NCI-H1694 (cell line): ENCODE measurements around the gene LRRC37B.
"Not testable (repeated sequence)": the region's sequence is repeated elsewhere in the genome, so short reads cannot be mapped to it uniquely, and the experiment has no call there.

ENCODE experiments used
- DNase-seq: peaks from one replicate; lab custom pipeline; 2025; lab: John Stamatoyannopoulos, UW

LRRC37B gene

DNA sequence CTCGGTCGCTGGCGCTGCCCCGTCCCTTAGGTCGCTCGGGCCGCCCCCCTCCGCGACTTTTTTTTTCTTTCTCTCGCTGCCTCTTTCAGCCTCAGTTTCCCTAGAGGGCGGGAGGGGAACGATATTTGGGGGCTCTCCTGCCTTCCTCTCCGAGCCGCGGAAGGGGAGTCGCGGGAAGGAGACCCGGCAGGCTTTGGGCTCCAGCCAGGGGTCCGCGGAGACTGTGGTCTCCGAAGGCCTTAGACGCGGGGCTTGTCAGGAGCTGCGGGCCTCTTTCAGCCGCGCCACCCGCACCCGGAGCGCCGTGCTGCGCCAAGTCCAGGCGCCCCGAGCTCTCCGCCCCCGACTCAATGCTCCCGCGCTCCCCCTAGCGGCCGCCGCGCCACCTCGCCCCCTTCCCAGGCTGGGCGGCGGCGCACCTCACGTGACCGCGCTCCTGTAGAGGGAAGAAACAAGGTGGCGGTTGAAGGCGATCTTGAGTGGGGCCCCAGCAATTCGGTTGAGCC lies at the start of gene LRRC37B:
Gene LRRC37B, plus strand, starts transcription at position 427 of the 506 bp plus-strand sequence. CDS start 14,010 bp downstream, outside the sequence.
- DNase-seq = peak; percentile 66

DNA sequence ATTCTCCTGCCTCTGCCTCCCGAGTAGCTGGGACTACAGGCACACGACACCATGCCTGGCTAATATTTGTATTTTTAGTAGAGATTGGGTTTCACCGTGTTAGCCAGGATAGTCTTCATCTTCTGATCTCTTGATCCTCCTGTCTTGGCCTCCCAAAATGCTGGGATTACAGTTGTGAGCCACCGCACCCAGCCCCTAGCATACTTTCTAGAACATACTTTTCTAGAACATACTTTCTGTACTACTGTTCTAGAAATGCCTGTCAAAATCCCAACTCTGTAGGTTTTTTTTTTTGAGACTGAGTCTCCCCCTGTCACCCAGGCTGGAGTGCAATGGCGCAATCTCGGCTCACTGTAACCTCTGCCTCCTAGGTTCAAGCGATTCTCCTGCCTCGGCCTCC lies 43.1 kb upstream of the LRRC37B start:
- DNase-seq = not testable (repeated sequence)

GRCh38 chr17:31967648-31968047 lies 39.5 kb upstream of the LRRC37B start:
- DNase-seq = no peak

- not testable (repeated sequence) for DNase-seq
Measured at GRCh38 chr17:31970416-31970815, 36.8 kb upstream of the LRRC37B start.

DNA sequence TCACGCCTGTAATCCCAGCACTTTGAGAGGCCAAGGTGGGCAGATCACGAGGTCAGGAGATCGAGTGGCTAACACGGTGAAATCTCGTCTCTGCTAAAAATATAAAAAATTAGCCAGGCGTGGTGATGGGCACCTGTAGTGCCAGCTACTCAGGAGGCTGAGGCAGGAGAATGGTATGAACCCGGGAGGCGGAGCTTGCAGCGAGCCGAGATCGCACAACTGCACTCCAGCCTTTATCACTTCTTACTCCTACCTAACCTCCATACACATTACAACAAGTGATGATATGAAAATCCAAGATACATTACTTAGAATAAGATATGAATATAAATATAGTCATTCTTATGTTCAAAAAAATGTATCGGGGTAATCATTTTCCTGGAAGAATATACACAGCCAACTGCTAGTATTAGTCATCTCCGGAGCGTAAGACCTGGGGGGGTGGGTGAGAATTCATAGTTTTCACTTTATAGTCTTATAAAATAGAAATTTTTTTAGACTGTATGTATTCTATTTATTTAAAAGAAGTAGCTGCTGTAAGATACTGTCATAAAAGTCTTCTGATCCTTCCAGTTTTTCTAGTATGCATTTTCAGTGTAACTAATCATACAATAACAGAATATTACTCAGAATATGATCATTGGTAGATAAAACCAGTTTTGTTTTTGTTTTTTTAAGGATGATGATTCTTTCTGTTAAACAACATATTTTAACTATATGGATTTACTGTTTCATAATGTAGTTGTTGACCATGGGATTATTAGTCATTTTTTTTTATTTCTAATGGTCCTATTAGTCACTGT lies 32.7 kb upstream of the LRRC37B start:
- DNase-seq = not testable (repeated sequence)

DNA sequence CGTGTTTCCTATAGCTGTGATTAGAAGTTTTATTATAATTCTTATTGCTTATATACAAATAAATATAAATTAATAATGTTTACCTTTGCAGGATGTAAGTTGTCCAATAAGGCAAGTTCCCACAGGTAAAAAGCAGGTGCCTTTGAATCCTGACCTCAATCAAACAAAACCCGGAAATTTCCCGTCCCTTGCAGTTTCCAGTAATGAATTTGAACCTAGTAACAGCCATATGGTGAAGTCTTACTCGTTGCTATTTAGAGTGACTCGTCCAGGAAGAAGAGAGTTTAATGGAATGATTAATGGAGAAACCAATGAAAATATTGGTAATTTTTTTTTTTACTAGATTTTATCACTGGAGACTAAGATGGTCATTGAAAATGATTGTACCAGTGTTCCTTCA lies 31.8 kb upstream of the LRRC37B start:
- DNase-seq = not testable (repeated sequence)

DNA sequence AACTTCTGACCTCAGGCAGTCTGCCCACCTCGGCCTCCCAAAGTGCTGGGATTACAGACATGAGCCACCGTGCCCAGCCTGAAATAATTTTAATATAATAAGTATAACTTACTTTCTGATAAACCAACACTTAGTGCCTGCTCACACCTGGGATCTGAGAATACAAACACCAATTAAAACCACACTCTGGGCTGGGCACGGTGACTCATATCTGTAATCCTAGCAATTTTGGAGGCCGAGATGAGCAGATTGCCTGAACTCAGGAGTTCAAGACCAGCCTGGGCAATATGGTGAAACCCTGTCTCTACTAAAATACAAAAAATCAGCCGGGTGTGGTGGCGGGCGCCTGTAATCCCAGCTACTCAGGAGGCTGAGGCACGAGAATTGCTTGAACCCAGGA lies 15.4 kb upstream of the LRRC37B start:
- not testable (repeated sequence) for DNase-seq

GRCh38 chr17:31997005-31997404 lies 10.2 kb upstream of the LRRC37B start:
- DNase-seq = no peak

DNA sequence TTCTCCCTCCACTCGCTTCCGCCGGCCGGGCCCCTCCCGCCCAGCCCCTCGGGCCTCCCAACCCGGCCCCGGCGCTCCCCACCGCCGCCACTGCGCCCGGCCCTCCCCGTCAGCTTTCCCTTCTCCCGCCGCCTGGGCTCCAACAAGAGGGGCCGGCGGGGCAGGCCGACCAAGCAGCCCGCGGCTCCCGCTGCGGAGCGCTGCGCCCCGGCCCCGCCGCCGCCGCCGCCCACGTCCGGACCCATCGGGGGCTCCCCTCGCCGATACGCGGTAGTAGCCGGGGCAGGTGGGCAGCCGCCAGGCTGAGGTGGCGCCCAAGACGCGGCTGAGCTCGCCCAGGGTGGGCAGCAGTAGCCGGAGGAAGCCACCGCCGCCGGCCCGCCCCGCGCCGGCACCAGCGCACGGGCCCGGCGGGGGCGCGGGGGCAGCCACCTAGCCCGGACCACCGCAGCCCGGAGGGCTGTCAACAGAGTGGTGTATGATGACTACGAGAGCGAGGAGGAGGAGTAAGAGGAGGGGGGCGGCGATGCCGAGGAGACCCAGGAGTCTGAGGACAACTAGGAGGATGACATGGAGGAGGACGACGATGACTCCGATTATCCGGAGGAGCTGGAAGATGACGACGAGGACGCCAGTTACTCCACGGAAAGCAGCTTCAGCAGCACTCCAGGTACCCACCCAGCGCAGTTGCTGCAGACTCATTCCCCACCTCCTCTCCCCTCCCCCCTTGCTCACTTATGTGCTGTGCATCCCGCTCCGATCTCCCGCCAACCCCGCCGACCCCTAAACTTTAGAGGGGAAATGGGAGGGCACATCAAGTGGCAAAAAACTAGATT lies 498 bp downstream of the LRRC37B start:
- peak; percentile 22 for DNase-seq

DNA sequence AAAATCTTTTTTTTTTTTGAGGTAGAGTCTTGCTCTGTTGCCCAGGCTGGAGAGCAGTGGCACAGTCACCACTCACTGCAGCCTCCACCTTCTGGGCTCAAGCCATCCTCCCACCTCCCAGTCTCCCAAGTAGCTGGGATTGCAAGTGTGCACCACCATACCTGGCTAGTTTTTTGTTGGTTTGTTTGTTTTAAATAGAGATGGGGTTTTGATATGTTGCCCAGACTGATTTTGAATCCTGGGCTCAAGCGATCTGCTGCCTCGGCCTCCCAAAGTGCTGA lies 2.0 kb downstream of the LRRC37B start:
- no peak for DNase-seq

GRCh38 chr17:32010114-32010513 lies 2.9 kb downstream of the LRRC37B start:
- DNase-seq = no peak

- no peak for DNase-seq
Measured at GRCh38 chr17:32015245-32016013, 8.2 kb downstream of the LRRC37B start.

DNA sequence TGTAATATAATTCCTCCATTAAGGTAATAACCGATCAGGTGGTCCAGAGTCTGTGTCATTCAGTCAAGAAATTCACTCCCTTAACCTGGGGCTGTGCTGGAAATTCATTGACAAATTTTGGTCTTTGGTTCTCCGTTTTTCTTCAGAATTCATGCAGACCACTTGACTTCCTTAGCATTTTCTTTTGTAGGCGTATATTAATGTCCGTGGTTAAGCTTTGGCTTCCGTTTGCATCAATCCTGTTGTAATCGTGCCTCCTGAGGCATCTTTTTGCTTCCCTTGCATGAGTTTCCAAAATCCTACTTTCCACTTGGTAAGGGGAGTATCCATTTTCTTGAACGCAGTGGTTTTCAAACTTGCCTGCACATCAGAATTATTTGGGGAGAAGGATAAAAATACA lies 9.0 kb downstream of the LRRC37B start:
- DNase-seq = no peak

- DNase-seq = no peak
Measured at GRCh38 chr17:32019228-32019627, 12.0 kb downstream of the LRRC37B start.

DNA sequence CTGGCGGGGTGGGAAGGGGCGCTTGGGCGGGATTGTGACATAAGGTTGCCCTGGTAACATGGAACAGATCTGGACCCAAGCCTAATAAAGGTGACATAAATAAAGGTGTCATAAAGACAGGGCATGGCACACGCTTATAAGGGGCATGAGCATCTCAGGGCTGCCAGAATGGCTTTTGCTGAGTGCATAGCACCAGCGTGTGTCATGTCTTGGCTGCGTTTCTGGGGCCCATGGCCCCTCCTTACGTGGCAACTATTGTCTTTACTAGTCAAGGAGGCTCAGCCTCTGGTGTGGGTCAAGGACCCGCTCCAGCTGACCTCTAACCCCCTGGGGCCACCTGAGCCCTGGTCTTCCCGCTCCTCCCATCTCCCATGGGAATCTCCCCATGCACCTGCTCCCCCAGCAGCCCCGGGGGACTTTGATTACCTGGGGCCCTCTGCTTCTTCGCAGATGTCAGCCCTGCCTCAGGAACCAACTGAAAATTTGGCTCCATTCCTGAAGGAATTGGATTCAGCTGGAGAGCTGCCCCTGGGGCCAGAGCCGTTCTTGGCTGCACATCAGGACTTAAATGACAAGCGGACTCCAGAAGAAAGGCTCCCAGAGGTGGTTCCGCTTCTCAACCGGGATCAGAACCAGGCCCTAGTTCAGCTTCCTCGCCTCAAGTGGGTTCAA lies 13.9 kb downstream of the LRRC37B start:
- no peak for DNase-seq

- DNase-seq = no peak
Measured at GRCh38 chr17:32021615-32021955, 14.4 kb downstream of the LRRC37B start.

- DNase-seq = not testable (repeated sequence)
Measured at GRCh38 chr17:32022554-32022953, 15.4 kb downstream of the LRRC37B start.

- DNase-seq = not testable (repeated sequence)
Measured at GRCh38 chr17:32027271-32027670, 20.1 kb downstream of the LRRC37B start.

DNA sequence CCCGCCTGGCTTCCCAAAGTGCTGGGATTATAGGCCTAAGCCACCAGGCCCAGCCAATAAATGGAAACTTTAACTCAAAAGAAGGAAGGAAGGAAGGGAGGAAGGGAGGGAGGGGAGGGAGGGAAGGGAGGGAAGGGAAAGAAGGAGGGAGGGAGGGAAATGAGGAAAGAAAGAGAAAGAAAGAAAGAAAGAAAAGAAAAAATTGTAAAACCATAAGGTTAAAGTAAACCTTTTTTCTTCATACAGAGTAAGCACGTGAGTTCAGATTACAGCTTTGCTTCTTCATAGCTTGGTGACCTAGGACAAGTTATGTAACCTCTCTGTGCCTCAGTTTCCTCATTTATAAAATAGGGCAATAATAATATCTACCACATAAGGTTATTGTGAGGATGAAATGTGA lies 26.0 kb downstream of the LRRC37B start:
- no peak for DNase-seq

- not testable (repeated sequence) for DNase-seq
Measured at GRCh38 chr17:32033812-32034211, 26.6 kb downstream of the LRRC37B start.

- not testable (repeated sequence) for DNase-seq
Measured at GRCh38 chr17:32040246-32040645, 33.1 kb downstream of the LRRC37B start.
